Endodermal cell (in vitro differentiated cells): Measurements from ENCODE around the gene MAS1. TPM values are rescaled to one million over a fixed set of nuclear protein-coding genes. Genes with fewer than 3 reads are reported as not detected.

ENCODE experiments used
- DNase-seq: peaks from one replicate; pipeline ENCODE4 v3.0.0-alpha.2; 2017
- H3K27ac ChIP-seq: 2 replicates; pipeline ENCODE4 v1.5.1; 2013; ENCODE audit warnings: mild to moderate bottlenecking, low read depth, low read length, moderate library complexity
- H3K27me3 ChIP-seq: 2 replicates; pipeline ENCODE4 v1.6.1; 2013; ENCODE audit warnings: mild to moderate bottlenecking, low read length, moderate library complexity; ENCODE audit not compliant: insufficient read depth, control insufficient read depth, poor library complexity, severe bottlenecking
- H3K36me3 ChIP-seq: 2 replicates; pipeline ENCODE4 v1.7.0; 2013; ENCODE audit warnings: mild to moderate bottlenecking, low read length, moderate library complexity; ENCODE audit not compliant: control insufficient read depth, insufficient read depth
- H3K4me1 ChIP-seq: one replicate; pipeline ENCODE4 v1.7.0; 2013; ENCODE audit warnings: low read length; ENCODE audit not compliant: control insufficient read depth, insufficient read depth
- H3K4me3 ChIP-seq: 2 replicates; pipeline ENCODE4 v1.5.1; 2013; ENCODE audit warnings: mild to moderate bottlenecking, low read length, moderate library complexity
- H3K9ac ChIP-seq: 2 replicates; pipeline ENCODE4 v1.6.1; 2013; ENCODE audit warnings: mild to moderate bottlenecking, low read length, moderate library complexity; ENCODE audit not compliant: poor library complexity, severe bottlenecking; ENCODE audit errors: extremely low read depth
- H3K9me3 ChIP-seq: 2 replicates; pipeline ENCODE4 v1.6.1; 2013; ENCODE audit warnings: mild to moderate bottlenecking, low read length, moderate library complexity; ENCODE audit not compliant: control insufficient read depth
- H3K27ac Mint-ChIP-seq: 2 replicates; pipeline ENCODE4 v1.8.0; 2020; ENCODE audit warnings: mixed read lengths
- H3K27me3 Mint-ChIP-seq: 2 replicates; pipeline ENCODE4 v1.8.0; 2021; ENCODE audit warnings: mild to moderate bottlenecking, mixed read lengths; ENCODE audit not compliant: insufficient read depth
- H3K36me3 Mint-ChIP-seq: 2 replicates; pipeline ENCODE4 v1.8.0; 2020; ENCODE audit warnings: low read depth, mixed read lengths
- H3K4me1 Mint-ChIP-seq: 2 replicates; pipeline ENCODE4 v1.8.0; 2020; ENCODE audit warnings: mixed read lengths
- H3K4me3 Mint-ChIP-seq: 2 replicates; pipeline ENCODE4 v1.8.0; 2020; ENCODE audit warnings: mild to moderate bottlenecking, moderate library complexity, mixed read lengths
- H3K9me3 Mint-ChIP-seq: 2 replicates; pipeline ENCODE4 v1.8.0; 2020; ENCODE audit warnings: mild to moderate bottlenecking, mixed read lengths
- WGBS, 2 experiments: methylation state at CpG; one replicate each; pipeline versions ENCODE4 v1.1.5 to v1.1.7; 2013; ENCODE audit warnings: missing lambda C conversion rate in 2 of 2, mixed read lengths in 1 of 2; ENCODE audit not compliant: insufficient coverage in 1 of 2, insufficient read length in 1 of 2; 5-methylcytosine and 5-hydroxymethylcytosine counted together
- total RNA-seq, 2 donors: library from RNA; stranded (reverse); fragmentation: NEBNext Ultra II Directional in 1 of 2; extraction: Animal tissue kit (Norgen Biotek cat#: 25700) in 1 of 2; gene quantifications; 2 replicates in 1 of 2; 3 replicates in 1 of 2; pipeline ENCODE4 v1.2.1, GENCODE V29; 2021
- TF ChIP-seq, protein P1 (sequence below): fragments of 200-600 bp; sonication (generic); conservative IDR thresholded peaks from 2 replicates; pipeline ENCODE4 v1.5.0; 2021; ENCODE audit warnings: antibody characterized with exemption, mild to moderate bottlenecking

MAS1 gene
- total RNA-seq, 2 donors from 2014 or later: not detected

DNA sequence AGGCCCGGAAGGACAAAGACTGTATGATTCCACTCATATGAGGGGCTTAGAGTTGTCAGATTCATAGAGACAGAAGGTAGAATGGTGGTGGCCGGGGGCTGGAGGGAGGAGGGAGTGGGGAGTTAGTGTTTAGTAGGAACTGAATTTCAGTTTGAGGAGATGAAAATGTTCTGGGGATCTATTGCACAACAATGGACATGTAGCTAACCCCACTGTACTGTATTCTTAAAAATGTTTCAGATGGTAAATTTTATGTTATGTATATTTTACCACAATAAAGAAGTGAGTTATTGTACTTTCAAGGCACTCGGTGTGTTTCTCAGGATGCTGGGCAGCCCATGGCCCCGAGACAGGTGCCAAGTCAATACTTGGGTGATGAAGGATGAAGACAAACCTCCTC is 25.4 kb downstream of the MAS1 start:
- TF ChIP-seq, protein P1, sequence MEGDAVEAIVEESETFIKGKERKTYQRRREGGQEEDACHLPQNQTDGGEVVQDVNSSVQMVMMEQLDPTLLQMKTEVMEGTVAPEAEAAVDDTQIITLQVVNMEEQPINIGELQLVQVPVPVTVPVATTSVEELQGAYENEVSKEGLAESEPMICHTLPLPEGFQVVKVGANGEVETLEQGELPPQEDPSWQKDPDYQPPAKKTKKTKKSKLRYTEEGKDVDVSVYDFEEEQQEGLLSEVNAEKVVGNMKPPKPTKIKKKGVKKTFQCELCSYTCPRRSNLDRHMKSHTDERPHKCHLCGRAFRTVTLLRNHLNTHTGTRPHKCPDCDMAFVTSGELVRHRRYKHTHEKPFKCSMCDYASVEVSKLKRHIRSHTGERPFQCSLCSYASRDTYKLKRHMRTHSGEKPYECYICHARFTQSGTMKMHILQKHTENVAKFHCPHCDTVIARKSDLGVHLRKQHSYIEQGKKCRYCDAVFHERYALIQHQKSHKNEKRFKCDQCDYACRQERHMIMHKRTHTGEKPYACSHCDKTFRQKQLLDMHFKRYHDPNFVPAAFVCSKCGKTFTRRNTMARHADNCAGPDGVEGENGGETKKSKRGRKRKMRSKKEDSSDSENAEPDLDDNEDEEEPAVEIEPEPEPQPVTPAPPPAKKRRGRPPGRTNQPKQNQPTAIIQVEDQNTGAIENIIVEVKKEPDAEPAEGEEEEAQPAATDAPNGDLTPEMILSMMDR: no peak
- Histone ChIP-seq H3K4me1 (no peaks in the 10 kb centered on the region), H3K9ac (no peak overlapping the region), H3K9me3 (no peaks in the 10 kb centered on the region), H3K27me3 (peaks cover 16% of the 10 kb centered on the region), H3K27ac (no peak overlapping the region), H3K4me3 (no peak overlapping the region), H3K36me3 (no peaks in the 10 kb centered on the region)
- Mint-ChIP-seq H3K27me3 (peaks cover 15% of the 10 kb centered on the region), H3K9me3 (no peaks in the 10 kb centered on the region), H3K4me3 (no peak overlapping the region), H3K27ac (no peak overlapping the region), H3K36me3 (no peaks in the 10 kb centered on the region), H3K4me1 (peaks cover 11% of the 10 kb centered on the region)
- 88 to 95% methylated on average over 2 to 4 of the region's 4 CpGs for WGBS, 2 experiments
- no peak for DNase-seq

DNA sequence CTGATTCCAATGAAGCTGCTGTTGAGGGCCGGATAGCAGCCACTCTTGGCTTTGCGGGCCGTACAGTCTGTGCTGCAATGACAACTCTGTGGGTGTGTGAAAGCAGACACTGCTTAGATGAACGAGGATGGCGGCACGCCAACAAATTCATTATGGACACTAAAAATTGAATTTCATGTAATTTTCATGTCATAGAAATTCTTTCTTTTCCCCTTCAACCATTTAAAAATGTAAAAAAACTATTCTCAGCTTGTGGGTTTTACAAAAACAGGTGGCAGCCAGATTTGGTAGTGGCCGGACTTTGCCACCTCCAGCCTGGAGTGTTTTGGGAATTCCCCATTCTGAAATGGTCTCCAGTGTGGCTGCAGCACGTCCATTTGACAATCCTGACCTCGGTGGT is 26.0 kb downstream of the MAS1 start:
- Mint-ChIP-seq H3K4me1 (peaks cover 11% of the 10 kb centered on the region), H3K36me3 (no peaks in the 10 kb centered on the region), H3K27ac (no peak overlapping the region), H3K9me3 (no peaks in the 10 kb centered on the region), H3K4me3 (no peak overlapping the region), H3K27me3 (peaks cover 14% of the 10 kb centered on the region)
- Histone ChIP-seq H3K27ac (no peak overlapping the region), H3K9me3 (no peaks in the 10 kb centered on the region), H3K36me3 (no peaks in the 10 kb centered on the region), H3K9ac (no peak overlapping the region), H3K4me3 (no peak overlapping the region), H3K4me1 (no peaks in the 10 kb centered on the region), H3K27me3 (peaks cover 10% of the 10 kb centered on the region)
- 91 to 97% methylated on average over 4 to 9 of the region's 9 CpGs for WGBS, 2 experiments
- DNase-seq: no peak
- TF ChIP-seq, protein P1: no peak

DNA sequence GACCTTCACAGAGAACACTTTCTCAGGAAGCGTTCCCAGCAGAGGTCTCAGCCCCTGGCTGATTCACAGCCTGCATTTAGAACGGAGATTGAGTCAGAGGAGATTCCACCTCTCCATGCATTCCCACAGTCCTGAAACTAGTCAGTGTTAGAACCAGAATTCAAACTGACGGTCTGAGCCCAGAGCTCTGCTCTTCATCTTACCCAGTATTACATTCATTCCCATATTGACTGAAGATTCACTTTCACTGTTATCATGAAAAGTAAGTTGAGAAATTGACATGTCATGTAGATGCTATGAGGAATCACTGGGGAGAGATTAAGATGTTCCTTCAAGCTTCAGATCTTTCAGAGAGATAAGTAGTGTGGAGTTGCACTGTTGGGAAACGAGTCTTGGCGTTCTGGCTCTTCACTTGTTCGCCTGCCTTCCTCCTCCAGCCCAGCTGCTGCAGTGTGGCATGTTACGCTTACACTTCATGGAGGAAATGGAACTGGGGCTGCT is 28.3 kb downstream of the MAS1 start:
- H3K4me1 Mint-ChIP-seq: peaks cover 8% of the 10 kb centered on the region
- peaks cover 5% of the 10 kb centered on the region for H3K27me3 Mint-ChIP-seq
- Histone ChIP-seq H3K9ac (no peak overlapping the region), H3K4me1 (no peaks in the 10 kb centered on the region), H3K4me3 (no peak overlapping the region), H3K27ac (no peak overlapping the region), H3K36me3 (no peaks in the 10 kb centered on the region), H3K27me3 (no peaks in the 10 kb centered on the region), H3K9me3 (peaks cover under 1% of the 10 kb centered on the region)
- peaks cover 2% of the 10 kb centered on the region for H3K9me3 Mint-ChIP-seq
- H3K4me3 Mint-ChIP-seq: no peak overlapping the region
- TF ChIP-seq, protein P1: no peak
- no peaks in the 10 kb centered on the region for H3K36me3 Mint-ChIP-seq
- no peak for DNase-seq
- WGBS, 2 experiments: 94 to 97% methylated on average over 6 to 7 of the region's 7 CpGs
- no peak overlapping the region for H3K27ac Mint-ChIP-seq
